ENCODE results near the gene ANP32E.

The ANP32E gene

GRCh38 chr1:150259758-150260669 lies 24.1 kb upstream of the ANP32E start:
- Histone ChIP-seq H4K91ac (ENCODE audit: low read length) (no peak overlapping the region), H3K4ac (ENCODE audit: low read depth in 1 of 2, low read length in 2 of 2) (no peak overlapping the region), H3K9me3 (ENCODE audit: control insufficient read depth, low read length) (no peaks in the 10 kb centered on the region), H3K4me3 (ENCODE audit: insufficient read depth in 1 of 2, low read depth in 1 of 2, low read length in 2 of 2) (no peak overlapping the region), H3K36me3 (ENCODE audit: control insufficient read depth in 1 of 2, insufficient read depth in 2 of 2, low read depth in 1 of 2, low read length in 2 of 2) (peaks cover 3 to 10% of the 10 kb centered on the region in 2 experiments), H3K14ac (ENCODE audit: low read length in 2 of 2) (no peak overlapping the region), H4K8ac (ENCODE audit: low read length) (peak overlapping the region; percentile 56), H3K79me1 (replicated peaks; ENCODE audit: low read length, poor library complexity, severe bottlenecking) (peaks cover 2% of the 10 kb centered on the region), H2AK5ac (ENCODE audit: low read length, severe bottlenecking) (no peak overlapping the region), H3K18ac (ENCODE audit: low read depth in 1 of 2, low read length in 2 of 2) (peak overlapping the region; percentile 48 to 63), H3K9ac (ENCODE audit: low read length) (no peak overlapping the region), H2BK120ac (ENCODE audit: low read depth, low read length) (peak overlapping the region; percentile 0), H3K23ac (ENCODE audit: low read length in 2 of 2) (no peak overlapping the region), H3K4me1 (ENCODE audit: control insufficient read depth, insufficient read depth, low read depth, low read length) (peaks cover 28% of the 10 kb centered on the region), H3K27ac (ENCODE audit: low read length, poor library complexity, severe bottlenecking) (no peak overlapping the region), H2AFZ (ENCODE audit: low read depth, low read length) (peak overlapping the region; percentile 61), H3K4me2 (ENCODE audit: low read length, poor library complexity, severe bottlenecking) (peak overlapping the region; percentile 59), H3K27me3 (ENCODE audit: control insufficient read depth in 1 of 2, insufficient read depth in 1 of 2, low read length in 2 of 2) (peaks cover 28 to 34% of the 10 kb centered on the region in 2 experiments), H2BK15ac (ENCODE audit: low read depth, poor library complexity, severe bottlenecking) (no peak overlapping the region), H2BK5ac (ENCODE audit: low read depth, low read length, poor library complexity, severe bottlenecking) (no peak overlapping the region), H2BK12ac (ENCODE audit: low read length in 2 of 2) (peak overlapping the region in 1 of 2 experiments; percentile 86)
- WGBS: 9% methylated on average over 9 of the region's 11 CpGs
- DNase-seq: peak; percentile 42

DNA sequence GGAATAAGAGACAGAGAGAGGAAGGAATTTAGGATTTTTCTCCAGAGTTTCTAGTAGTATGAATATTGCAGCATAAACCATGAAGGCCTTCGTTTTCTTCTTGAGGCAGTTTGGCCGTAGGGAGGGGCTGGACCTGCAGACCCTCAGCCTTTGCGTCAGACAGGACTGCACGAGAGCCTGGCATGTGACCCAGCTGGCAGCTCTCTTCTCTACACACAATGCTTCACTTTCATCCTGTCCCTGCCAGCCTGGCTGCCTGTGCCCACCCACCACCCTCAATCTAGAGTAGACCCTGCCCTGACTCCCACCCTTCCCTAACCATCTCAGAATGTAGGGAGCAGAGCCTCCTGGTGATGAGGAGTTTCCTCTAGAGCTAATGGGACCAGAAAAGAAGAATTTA lies 23.3 kb upstream of the ANP32E start:
- H2BK12ac ChIP-seq (ENCODE audit: low read length in 2 of 2): peak overlapping the region in 1 of 2 experiments; percentile 79

DNA sequence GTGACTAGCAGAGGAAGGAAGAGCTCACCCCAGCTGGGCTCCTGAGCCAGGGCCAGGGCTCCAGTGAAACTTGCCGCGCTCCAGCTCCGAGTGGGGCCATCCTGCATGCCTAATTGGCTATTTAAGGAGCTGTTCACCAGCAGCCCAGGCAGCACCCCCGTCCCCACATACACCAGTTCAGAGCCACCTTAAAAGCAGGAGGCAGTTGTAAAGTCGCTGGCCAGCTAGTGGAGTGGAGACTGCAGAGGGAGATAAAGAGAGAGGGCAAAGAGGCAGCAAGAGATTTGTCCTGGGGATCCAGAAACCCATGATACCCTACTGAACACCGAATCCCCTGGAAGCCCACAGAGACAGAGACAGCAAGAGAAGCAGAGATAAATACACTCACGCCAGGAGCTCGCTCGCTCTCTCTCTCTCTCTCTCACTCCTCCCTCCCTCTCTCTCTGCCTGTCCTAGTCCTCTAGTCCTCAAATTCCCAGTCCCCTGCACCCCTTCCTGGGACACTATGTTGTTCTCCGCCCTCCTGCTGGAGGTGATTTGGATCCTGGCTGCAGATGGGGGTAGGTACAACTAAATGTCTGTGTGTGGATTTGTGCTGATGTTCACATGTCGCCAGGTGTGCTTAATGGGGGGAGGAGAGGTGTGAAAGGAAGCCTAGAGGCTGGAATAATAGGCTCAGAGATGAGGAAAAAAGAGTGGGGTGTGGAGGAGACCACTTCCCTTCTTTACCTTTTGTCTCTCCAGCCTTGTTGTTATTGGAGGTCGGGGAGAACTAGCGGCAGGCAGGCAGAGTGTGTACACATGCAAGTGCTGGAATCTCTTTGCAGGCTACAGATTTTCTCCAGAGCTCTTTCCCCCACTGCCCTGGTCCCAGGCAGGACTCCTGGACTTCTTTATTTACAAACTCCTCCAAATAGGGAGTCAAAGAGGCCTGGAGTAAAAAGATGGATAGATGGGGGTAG lies 22.0 kb upstream of the ANP32E start, which contains the start of gene CA14:
Gene CA14, plus strand, starts transcription at position 151 of the 962 bp plus-strand sequence. Its CDS starts 355 bp downstream, at position 506.
- Histone ChIP-seq H3K4me1 (ENCODE audit: control insufficient read depth, insufficient read depth, low read depth, low read length) (peaks cover 28% of the 10 kb centered on the region), H3K9me3 (ENCODE audit: control insufficient read depth, low read length) (no peaks in the 10 kb centered on the region), H2BK120ac (ENCODE audit: low read depth, low read length) (peak within 1 kb of the TSS; percentile 76), H3K27me3 (ENCODE audit: control insufficient read depth in 1 of 2, insufficient read depth in 1 of 2, low read length in 2 of 2) (peaks cover 28 to 34% of the 10 kb centered on the region in 2 experiments), H3K79me1 (replicated peaks; ENCODE audit: low read length, poor library complexity, severe bottlenecking) (peaks cover 2% of the 10 kb centered on the region), H2BK15ac (ENCODE audit: low read depth, poor library complexity, severe bottlenecking) (peak within 1 kb of the TSS; percentile 52), H3K36me3 (ENCODE audit: control insufficient read depth in 1 of 2, insufficient read depth in 2 of 2, low read depth in 1 of 2, low read length in 2 of 2) (no peaks in the 10 kb centered on the region), H3K27ac (ENCODE audit: low read length, poor library complexity, severe bottlenecking) (no peak within 1 kb of the TSS), H2BK5ac (ENCODE audit: low read depth, low read length, poor library complexity, severe bottlenecking) (no peak within 1 kb of the TSS), H3K9ac (ENCODE audit: low read length) (peak within 1 kb of the TSS; percentile 80), H3K18ac (ENCODE audit: low read depth in 1 of 2, low read length in 2 of 2) (peak within 1 kb of the TSS; percentile 55 to 77), H4K91ac (ENCODE audit: low read length) (peak within 1 kb of the TSS; percentile 57), H3K14ac (ENCODE audit: low read length in 2 of 2) (peak within 1 kb of the TSS in 1 of 2 experiments; percentile 13), H4K8ac (ENCODE audit: low read length) (peak within 1 kb of the TSS; percentile 46), H3K4me3 (ENCODE audit: insufficient read depth in 1 of 2, low read depth in 1 of 2, low read length in 2 of 2) (no peak within 1 kb of the TSS), H2AFZ (ENCODE audit: low read depth, low read length) (peak within 1 kb of the TSS; percentile 11), H2BK12ac (ENCODE audit: low read length in 2 of 2) (peak within 1 kb of the TSS; percentile 65 to 79), H3K4me2 (ENCODE audit: low read length, poor library complexity, severe bottlenecking) (peak within 1 kb of the TSS; percentile 44), H3K23ac (ENCODE audit: low read length in 2 of 2) (peak within 1 kb of the TSS in 1 of 2 experiments; percentile 42), H2AK5ac (ENCODE audit: low read length, severe bottlenecking) (peak within 1 kb of the TSS; percentile 49), H3K4ac (ENCODE audit: low read depth in 1 of 2, low read length in 2 of 2) (peak within 1 kb of the TSS; percentile 10 to 64)
- DNase-seq: peak; percentile 38
- WGBS: 4% methylated on average over 12 of the region's 13 CpGs

More for the DNA sequence above, 23.3 kb upstream of the ANP32E start:
- H3K4ac ChIP-seq (ENCODE audit: low read depth in 1 of 2, low read length in 2 of 2): no peak overlapping the region
- H4K91ac ChIP-seq (ENCODE audit: low read length): no peak overlapping the region
- H3K4me1 ChIP-seq (ENCODE audit: control insufficient read depth, insufficient read depth, low read depth, low read length): peaks cover 28% of the 10 kb centered on the region
- peak overlapping the region in 1 of 2 experiments; percentile 37 for H3K18ac ChIP-seq (ENCODE audit: low read depth in 1 of 2, low read length in 2 of 2)
- H2BK15ac ChIP-seq (ENCODE audit: low read depth, poor library complexity, severe bottlenecking): no peak overlapping the region
- no peak overlapping the region for H2BK120ac ChIP-seq (ENCODE audit: low read depth, low read length)
- no peaks in the 10 kb centered on the region for H3K9me3 ChIP-seq (ENCODE audit: control insufficient read depth, low read length)
- DNase-seq: no peak
- H3K79me1 ChIP-seq (replicated peaks; ENCODE audit: low read length, poor library complexity, severe bottlenecking): peaks cover 2% of the 10 kb centered on the region
- no peak overlapping the region for H3K4me3 ChIP-seq (ENCODE audit: insufficient read depth in 1 of 2, low read depth in 1 of 2, low read length in 2 of 2)
- 39% methylated on average over 4 of the region's 4 CpGs for WGBS
- no peak overlapping the region for H3K27ac ChIP-seq (ENCODE audit: low read length, poor library complexity, severe bottlenecking)
- H3K9ac ChIP-seq (ENCODE audit: low read length): no peak overlapping the region
- no peak overlapping the region for H3K23ac ChIP-seq (ENCODE audit: low read length in 2 of 2)
- H3K27me3 ChIP-seq (ENCODE audit: control insufficient read depth in 1 of 2, insufficient read depth in 1 of 2, low read length in 2 of 2): peaks cover 28 to 34% of the 10 kb centered on the region in 2 experiments
- no peak overlapping the region for H4K8ac ChIP-seq (ENCODE audit: low read length)
- H3K14ac ChIP-seq (ENCODE audit: low read length in 2 of 2): no peak overlapping the region
- no peak overlapping the region for H2AK5ac ChIP-seq (ENCODE audit: low read length, severe bottlenecking)
- H3K4me2 ChIP-seq (ENCODE audit: low read length, poor library complexity, severe bottlenecking): no peak overlapping the region
- H3K36me3 ChIP-seq (ENCODE audit: control insufficient read depth in 1 of 2, insufficient read depth in 2 of 2, low read depth in 1 of 2, low read length in 2 of 2): peaks cover 0 to 2% of the 10 kb centered on the region in 2 experiments
- H2AFZ ChIP-seq (ENCODE audit: low read depth, low read length): no peak overlapping the region
- no peak overlapping the region for H2BK5ac ChIP-seq (ENCODE audit: low read depth, low read length, poor library complexity, severe bottlenecking)
